Measurements from ENCODE around the gene RAP1A.

The RAP1A gene

DNA sequence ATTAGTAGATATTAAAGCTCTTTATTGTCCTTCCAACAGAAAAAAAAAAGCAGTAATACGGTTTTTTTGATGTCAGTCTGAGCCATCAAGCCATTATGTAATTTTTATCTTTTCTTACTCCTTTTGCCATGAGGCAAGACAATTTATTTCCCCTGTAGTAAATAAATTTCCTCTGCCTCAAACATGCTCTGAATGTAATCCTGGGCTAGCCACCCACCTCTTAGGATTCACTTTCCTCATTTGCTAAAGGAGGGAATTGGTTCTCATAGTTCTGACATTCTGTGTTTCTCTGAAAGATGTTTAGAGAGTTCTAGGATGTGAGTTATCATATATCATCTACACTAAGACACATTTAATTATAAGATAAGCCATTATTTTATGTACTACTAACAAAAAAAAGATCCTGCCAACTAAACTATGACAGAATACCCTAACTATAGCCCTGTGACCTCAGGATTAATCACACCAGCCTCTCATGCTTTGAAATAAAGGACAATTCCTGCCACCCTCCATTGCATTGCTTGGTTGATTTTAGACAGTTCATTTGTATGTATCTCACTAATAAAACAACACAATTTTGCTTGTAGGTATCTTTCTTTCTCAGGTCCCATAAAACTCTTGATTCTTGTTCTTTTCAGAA is 34.0 kb upstream of the RAP1A start:
- Histone ChIP-seq H3K36me3 (ENCODE audit: control insufficient read depth, insufficient read depth, low read length) (no peaks in the 10 kb centered on the region), H3K9me3 (ENCODE audit: control insufficient read depth, insufficient read depth, low read depth, low read length) (no peaks in the 10 kb centered on the region), H3K27ac (ENCODE audit: low read depth, low read length) (no peak overlapping the region), H3K9ac (ENCODE audit: low read length) (no peak overlapping the region), H3K27me3 (ENCODE audit: control insufficient read depth, insufficient read depth, low read length) (no peaks in the 10 kb centered on the region), H3K4me3 (ENCODE audit: low read depth, low read length) (no peak overlapping the region), H3K4me1 (ENCODE audit: control insufficient read depth, insufficient read depth, low read length) (no peaks in the 10 kb centered on the region)

DNA sequence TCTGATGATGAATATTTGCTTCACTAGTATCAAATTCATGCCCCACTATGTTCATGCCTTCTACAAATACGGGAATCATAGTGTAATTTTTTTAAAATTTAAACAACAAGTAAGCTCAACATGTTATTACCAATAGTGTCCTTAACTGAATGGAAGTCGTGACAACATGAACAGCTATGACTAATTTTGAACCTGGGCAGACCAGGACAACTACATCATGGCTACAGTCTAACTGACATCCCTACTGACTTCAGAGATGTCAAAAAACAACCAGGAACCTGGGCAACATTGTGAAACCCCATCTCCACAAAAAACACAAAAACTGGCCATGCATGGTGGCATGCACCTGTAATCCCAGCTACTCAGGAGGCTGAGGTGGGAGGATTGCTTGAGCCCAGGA is 33.5 kb upstream of the RAP1A start:
- H3K27ac ChIP-seq (ENCODE audit: low read depth, low read length): no peak overlapping the region
- no peaks in the 10 kb centered on the region for H3K9me3 ChIP-seq (ENCODE audit: control insufficient read depth, insufficient read depth, low read depth, low read length)
- no peaks in the 10 kb centered on the region for H3K36me3 ChIP-seq (ENCODE audit: control insufficient read depth, insufficient read depth, low read length)
- no peaks in the 10 kb centered on the region for H3K27me3 ChIP-seq (ENCODE audit: control insufficient read depth, insufficient read depth, low read length)
- no peak overlapping the region for H3K9ac ChIP-seq (ENCODE audit: low read length)
- H3K4me3 ChIP-seq (ENCODE audit: low read depth, low read length): no peak overlapping the region
- no peaks in the 10 kb centered on the region for H3K4me1 ChIP-seq (ENCODE audit: control insufficient read depth, insufficient read depth, low read length)

DNA sequence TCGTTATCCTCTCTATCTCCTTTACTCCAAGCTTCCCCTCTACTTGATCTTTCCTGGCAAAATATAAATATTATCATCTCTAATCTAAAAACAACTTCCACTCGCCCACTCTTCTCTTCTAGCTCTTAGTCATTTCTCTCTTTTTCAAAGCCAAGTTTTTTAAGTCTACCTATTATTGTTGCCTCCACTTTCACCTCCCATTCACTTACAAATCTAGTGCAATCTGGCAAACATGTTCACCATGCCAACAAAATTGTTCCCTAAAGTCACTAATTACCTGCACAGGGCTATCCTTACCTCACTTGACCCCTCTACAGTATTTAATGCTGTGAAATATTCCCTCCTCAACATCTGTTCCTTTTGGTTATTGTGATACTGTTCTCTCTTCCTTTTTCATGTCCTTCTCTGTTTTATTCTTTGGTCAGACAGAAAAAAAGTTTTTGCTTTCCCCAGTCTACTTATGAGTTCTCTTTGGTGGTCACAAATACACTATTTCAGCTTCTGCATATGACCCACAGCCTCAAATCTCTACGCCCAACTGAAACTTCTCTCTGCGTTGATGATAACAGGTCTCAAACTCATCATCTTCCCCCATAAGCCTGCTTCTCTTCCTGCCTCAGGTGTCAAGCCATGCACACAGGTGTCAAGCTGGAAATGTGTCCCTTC is 31.9 kb upstream of the RAP1A start:
- H3K27me3 ChIP-seq (ENCODE audit: control insufficient read depth, insufficient read depth, low read length): no peaks in the 10 kb centered on the region
- no peak overlapping the region for H3K4me3 ChIP-seq (ENCODE audit: low read depth, low read length)
- H3K9me3 ChIP-seq (ENCODE audit: control insufficient read depth, insufficient read depth, low read depth, low read length): no peaks in the 10 kb centered on the region
- no peak overlapping the region for H3K27ac ChIP-seq (ENCODE audit: low read depth, low read length)
- H3K9ac ChIP-seq (ENCODE audit: low read length): no peak overlapping the region
- H3K4me1 ChIP-seq (ENCODE audit: control insufficient read depth, insufficient read depth, low read length): peaks cover 5% of the 10 kb centered on the region
- H3K36me3 ChIP-seq (ENCODE audit: control insufficient read depth, insufficient read depth, low read length): no peaks in the 10 kb centered on the region

DNA sequence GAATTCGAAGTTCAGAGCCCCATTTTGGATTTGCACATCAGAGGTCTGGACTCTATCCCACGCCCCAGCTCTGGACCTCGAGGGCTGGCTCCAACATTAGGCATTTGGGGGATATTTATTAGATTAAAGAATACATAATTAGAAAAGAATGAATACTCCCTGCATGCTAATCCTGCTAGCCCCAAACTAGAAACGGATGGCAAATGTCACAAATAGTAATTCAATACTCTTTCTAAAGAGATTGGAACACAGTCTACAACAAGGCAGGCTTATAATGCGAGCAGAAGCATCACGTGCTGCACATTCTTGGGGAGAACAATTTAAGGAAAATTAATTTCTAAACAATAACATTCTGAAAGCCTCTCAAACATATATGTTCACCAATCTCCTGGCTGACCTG is 27.7 kb upstream of the RAP1A start:
- no peaks in the 10 kb centered on the region for H3K36me3 ChIP-seq (ENCODE audit: control insufficient read depth, insufficient read depth, low read length)
- no peak overlapping the region for H3K27ac ChIP-seq (ENCODE audit: low read depth, low read length)
- no peaks in the 10 kb centered on the region for H3K27me3 ChIP-seq (ENCODE audit: control insufficient read depth, insufficient read depth, low read length)
- no peaks in the 10 kb centered on the region for H3K9me3 ChIP-seq (ENCODE audit: control insufficient read depth, insufficient read depth, low read depth, low read length)
- no peak overlapping the region for H3K4me3 ChIP-seq (ENCODE audit: low read depth, low read length)
- H3K9ac ChIP-seq (ENCODE audit: low read length): no peak overlapping the region
- H3K4me1 ChIP-seq (ENCODE audit: control insufficient read depth, insufficient read depth, low read length): peaks cover 13% of the 10 kb centered on the region

DNA sequence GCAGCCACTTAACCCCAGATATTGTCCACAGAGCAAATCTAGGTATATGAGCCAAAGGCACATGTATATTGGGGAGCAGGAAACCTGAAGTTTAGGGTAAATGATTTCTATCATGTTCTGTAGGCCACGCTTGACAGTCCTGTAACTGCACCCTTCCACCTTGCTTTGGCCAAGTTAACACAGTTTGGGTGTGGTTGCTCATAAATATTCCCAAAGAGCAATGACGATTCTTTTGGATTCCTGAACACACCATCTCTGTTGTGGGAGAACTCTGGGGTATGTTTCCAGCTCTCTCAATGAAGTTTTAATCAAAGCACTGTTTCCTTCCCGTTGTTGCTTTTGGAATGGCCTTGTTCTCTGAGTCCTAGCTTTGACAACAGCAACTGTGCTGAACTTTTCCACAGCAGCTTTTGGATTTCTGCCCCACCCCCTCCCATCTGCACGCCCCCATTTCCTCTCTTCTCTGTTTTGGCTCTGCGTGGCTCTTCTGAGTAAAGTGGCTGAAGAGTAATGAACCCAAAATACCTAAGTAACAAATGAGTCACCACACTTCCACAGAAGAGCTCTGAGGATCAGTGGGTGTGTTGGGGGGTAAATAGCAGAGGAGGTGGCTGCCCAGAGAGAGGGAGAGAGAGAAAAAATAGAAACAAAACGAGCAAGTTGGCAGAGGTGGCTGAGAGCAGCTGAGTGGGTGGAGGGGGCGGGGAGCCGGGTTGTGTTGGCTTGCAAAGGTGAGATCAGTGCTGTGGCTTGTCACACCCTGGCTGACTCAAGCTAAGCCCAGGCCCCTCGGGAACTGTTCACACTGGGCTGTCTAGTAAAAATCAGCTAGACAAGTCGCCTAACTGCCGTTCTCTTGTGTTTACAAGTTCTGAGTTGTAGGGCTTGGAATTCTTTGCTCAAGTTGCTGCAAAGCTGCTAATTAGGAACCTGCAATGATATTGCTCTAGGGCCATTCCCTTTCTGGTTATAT is 26.9 kb upstream of the RAP1A start:
- Histone ChIP-seq H3K36me3 (ENCODE audit: control insufficient read depth, insufficient read depth, low read length) (no peaks in the 10 kb centered on the region), H3K4me3 (ENCODE audit: low read depth, low read length) (peak overlapping the region; percentile 10; the same call in 1 of the 2 replicates), H3K9ac (ENCODE audit: low read length) (no peak overlapping the region), H3K4me1 (ENCODE audit: control insufficient read depth, insufficient read depth, low read length) (peaks cover 13% of the 10 kb centered on the region), H3K27me3 (ENCODE audit: control insufficient read depth, insufficient read depth, low read length) (no peaks in the 10 kb centered on the region), H3K9me3 (ENCODE audit: control insufficient read depth, insufficient read depth, low read depth, low read length) (no peaks in the 10 kb centered on the region), H3K27ac (ENCODE audit: low read depth, low read length) (no peak overlapping the region)

DNA sequence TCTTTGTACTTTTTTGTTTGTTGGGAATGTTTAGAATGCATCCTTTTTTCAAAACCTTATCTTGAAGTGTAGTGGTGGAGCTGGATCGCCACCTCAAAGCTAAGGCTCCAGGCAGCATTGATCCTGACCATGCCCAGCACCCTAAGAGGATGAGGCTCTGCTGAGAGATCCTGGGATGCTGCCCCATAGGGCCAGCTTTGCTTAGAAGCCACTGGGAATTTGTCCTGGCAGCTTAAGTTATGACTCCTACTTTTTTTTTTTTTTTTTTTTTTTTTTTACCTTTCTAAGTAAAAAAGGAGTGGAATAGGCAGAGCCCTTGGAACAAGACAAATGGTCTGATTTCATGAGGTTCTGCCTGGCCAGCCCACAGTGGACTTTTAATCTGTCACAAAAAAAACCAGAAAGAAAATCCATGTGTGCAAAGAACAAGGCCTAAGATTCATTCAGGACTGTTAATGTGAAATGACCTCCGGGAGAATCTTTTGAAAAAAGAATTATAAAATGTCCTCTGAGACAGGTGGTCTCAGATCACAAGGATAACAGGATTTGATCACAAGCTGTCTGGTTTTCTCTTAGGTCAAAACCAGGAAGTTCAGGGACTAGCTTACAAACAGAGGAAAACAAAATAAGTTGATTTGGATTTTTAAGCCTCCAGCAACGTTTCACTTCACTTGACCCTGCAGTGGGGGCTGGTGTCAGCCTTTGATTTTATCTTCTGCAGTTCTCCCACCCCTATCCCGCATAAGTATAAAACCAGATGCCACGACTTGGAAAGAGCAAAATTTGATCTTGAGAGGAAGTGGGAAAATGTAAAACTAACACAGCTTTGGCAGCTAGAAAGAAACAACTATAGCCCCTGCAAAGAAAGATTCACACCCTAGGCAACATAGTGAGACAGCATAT is 25.9 kb upstream of the RAP1A start:
- H3K4me1 ChIP-seq (ENCODE audit: control insufficient read depth, insufficient read depth, low read length): peaks cover 13% of the 10 kb centered on the region
- no peak overlapping the region for H3K9ac ChIP-seq (ENCODE audit: low read length)
- H3K9me3 ChIP-seq (ENCODE audit: control insufficient read depth, insufficient read depth, low read depth, low read length): no peaks in the 10 kb centered on the region
- H3K27ac ChIP-seq (ENCODE audit: low read depth, low read length): no peak overlapping the region
- peak overlapping the region; percentile 10; the same call in 1 of the 2 replicates for H3K4me3 ChIP-seq (ENCODE audit: low read depth, low read length)
- no peaks in the 10 kb centered on the region for H3K36me3 ChIP-seq (ENCODE audit: control insufficient read depth, insufficient read depth, low read length)
- no peaks in the 10 kb centered on the region for H3K27me3 ChIP-seq (ENCODE audit: control insufficient read depth, insufficient read depth, low read length)

DNA sequence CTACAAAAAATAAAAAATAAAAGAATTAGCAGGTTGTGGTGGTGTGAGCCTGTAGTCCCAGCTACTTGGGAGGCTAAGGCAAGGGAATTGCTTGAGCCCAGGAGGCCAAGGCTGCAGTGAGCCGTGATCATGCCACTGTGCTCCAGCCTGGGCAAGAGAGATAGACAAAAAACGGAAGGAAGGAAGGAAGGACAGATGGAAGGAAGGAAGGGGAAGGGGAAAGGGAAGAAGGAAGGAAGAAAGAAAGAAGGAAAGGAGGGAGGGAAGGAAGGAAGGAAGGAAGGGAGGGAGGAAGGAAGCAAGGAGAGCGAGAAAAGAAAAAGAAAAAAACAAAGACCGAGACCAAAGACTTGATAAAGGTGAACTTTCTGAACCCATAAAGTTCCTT is 25.3 kb upstream of the RAP1A start:
- H3K9ac ChIP-seq (ENCODE audit: low read length): no peak overlapping the region
- no peaks in the 10 kb centered on the region for H3K36me3 ChIP-seq (ENCODE audit: control insufficient read depth, insufficient read depth, low read length)
- peaks cover 13% of the 10 kb centered on the region for H3K4me1 ChIP-seq (ENCODE audit: control insufficient read depth, insufficient read depth, low read length)
- no peaks in the 10 kb centered on the region for H3K27me3 ChIP-seq (ENCODE audit: control insufficient read depth, insufficient read depth, low read length)
- no peaks in the 10 kb centered on the region for H3K9me3 ChIP-seq (ENCODE audit: control insufficient read depth, insufficient read depth, low read depth, low read length)
- H3K4me3 ChIP-seq (ENCODE audit: low read depth, low read length): no peak overlapping the region
- H3K27ac ChIP-seq (ENCODE audit: low read depth, low read length): no peak overlapping the region

DNA sequence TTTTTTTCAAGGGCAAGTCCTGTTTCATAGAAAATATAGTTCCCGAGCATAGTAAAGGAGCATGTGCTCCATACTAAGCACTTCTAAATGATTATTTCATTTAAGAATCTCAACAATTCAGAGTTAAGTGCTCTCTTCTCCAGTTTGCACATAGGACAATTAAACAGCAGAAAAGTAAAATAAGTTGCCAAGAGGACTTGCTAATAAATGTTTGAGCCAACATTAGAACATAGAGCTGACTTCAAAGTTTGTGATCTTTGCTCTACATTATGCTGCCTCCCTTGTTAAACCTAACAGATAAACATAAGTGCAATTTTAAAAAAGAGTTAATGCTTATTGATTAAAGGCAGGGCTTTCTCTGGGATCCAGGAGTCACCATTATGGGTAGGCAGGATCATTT is 23.8 kb upstream of the RAP1A start:
- Histone ChIP-seq H3K27ac (ENCODE audit: low read depth, low read length) (no peak overlapping the region), H3K9me3 (ENCODE audit: control insufficient read depth, insufficient read depth, low read depth, low read length) (no peaks in the 10 kb centered on the region), H3K4me1 (ENCODE audit: control insufficient read depth, insufficient read depth, low read length) (peaks cover 13% of the 10 kb centered on the region), H3K4me3 (ENCODE audit: low read depth, low read length) (no peak overlapping the region), H3K36me3 (ENCODE audit: control insufficient read depth, insufficient read depth, low read length) (no peaks in the 10 kb centered on the region), H3K27me3 (ENCODE audit: control insufficient read depth, insufficient read depth, low read length) (no peaks in the 10 kb centered on the region), H3K9ac (ENCODE audit: low read length) (no peak overlapping the region)

DNA sequence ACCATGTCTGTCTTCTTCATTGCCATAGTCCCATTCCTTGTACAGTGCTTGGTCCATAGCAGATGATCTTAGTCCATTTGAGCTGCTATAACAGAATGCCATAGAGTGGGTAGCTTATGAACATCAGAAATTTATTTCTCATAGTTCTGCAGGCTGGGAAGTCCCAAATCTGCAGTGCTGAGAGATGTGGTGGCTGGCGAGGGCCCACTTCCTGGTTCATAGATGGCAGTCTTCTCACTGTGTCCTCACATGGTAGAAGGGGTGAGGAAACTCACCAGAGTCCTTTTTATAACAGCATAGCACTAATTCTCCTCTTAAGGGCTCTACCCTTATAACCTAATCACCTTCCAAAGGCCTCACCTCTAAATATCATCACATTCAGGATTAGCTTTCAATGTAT is 23.1 kb upstream of the RAP1A start:
- no peaks in the 10 kb centered on the region for H3K9me3 ChIP-seq (ENCODE audit: control insufficient read depth, insufficient read depth, low read depth, low read length)
- H3K9ac ChIP-seq (ENCODE audit: low read length): no peak overlapping the region
- no peaks in the 10 kb centered on the region for H3K27me3 ChIP-seq (ENCODE audit: control insufficient read depth, insufficient read depth, low read length)
- no peak overlapping the region for H3K4me3 ChIP-seq (ENCODE audit: low read depth, low read length)
- H3K36me3 ChIP-seq (ENCODE audit: control insufficient read depth, insufficient read depth, low read length): no peaks in the 10 kb centered on the region
- H3K4me1 ChIP-seq (ENCODE audit: control insufficient read depth, insufficient read depth, low read length): peaks cover 13% of the 10 kb centered on the region
- H3K27ac ChIP-seq (ENCODE audit: low read depth, low read length): no peak overlapping the region

DNA sequence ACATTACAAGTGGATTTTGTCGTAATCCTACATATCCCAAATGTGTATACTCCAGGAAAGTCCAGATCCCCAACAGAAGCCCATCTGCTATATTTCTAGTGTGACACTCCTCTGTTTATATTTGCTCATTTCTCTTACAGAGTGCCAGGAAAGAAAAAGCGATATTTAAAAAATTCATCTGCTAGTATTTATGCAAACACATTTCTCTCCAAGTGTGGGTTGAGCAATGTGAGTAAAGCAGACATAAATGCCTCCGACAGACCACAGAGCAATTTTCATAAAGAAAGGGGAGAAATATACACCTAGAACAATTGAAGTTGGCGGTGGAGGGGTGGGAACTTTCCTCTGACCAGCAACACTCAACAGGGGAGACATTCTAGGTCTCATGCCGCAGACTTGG is 22.2 kb upstream of the RAP1A start:
- Histone ChIP-seq H3K36me3 (ENCODE audit: control insufficient read depth, insufficient read depth, low read length) (no peaks in the 10 kb centered on the region), H3K9ac (ENCODE audit: low read length) (no peak overlapping the region), H3K9me3 (ENCODE audit: control insufficient read depth, insufficient read depth, low read depth, low read length) (no peaks in the 10 kb centered on the region), H3K27me3 (ENCODE audit: control insufficient read depth, insufficient read depth, low read length) (no peaks in the 10 kb centered on the region), H3K4me1 (ENCODE audit: control insufficient read depth, insufficient read depth, low read length) (peaks cover 10% of the 10 kb centered on the region), H3K4me3 (ENCODE audit: low read depth, low read length) (no peak overlapping the region), H3K27ac (ENCODE audit: low read depth, low read length) (no peak overlapping the region)
